ENCODE results near the gene EGR2. TPM values are rescaled to one million over a fixed set of nuclear protein-coding genes. Genes with fewer than 3 reads are reported as not detected.
A peak's percentile ranks its signal among the peaks of the same experiment; 100 is the strongest.

The EGR2 gene
- total and polyA plus RNA-seq, 2 donors (not counting 3 experiments of a cell fraction or from before 2014, with no cell fraction given): 0.46 to 0.47 TPM

DNA sequence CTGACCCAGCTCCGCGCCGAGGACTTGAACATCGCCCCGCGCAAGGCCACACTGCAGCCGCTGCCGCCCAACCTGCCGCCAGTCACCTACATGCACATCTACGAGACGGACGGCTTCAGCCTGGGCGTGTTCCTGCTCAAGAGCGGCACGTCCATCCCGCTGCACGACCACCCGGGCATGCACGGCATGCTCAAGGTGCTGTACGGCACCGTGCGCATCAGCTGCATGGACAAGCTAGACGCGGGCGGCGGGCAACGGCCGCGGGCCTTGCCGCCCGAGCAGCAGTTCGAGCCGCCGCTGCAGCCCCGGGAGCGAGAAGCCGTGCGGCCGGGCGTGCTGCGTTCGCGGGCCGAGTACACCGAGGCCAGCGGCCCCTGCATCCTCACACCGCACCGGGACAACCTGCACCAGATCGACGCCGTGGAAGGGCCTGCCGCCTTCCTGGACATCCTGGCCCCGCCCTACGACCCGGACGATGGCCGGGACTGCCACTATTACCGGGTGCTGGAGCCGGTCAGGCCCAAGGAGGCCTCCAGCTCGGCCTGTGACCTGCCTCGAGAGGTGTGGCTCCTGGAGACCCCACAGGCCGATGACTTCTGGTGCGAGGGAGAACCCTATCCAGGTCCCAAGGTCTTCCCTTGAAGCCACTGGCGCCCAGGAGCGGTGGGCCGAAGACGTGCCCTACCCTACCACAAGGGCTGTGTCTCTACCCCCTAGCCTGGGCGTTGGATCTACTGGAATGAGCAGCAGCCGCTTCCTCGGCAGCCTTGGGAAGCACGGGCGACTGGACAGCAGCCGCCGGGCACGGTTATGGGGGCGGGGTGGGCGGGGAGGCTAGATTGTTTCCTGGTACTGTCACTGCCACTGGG lies 10.7 kb downstream of the EGR2 start:
- FAIRE-seq (peak; percentile 24), DNase-seq (ENCODE audit: low read depth, low spot score) (peak; percentile 51)
- dilution Hi-C loops (cut with MboI; ENCODE audit: extremely low pct_ligation_motif_present, low sequenced_read_pairs) (no loop called here), intact Hi-C loops (cut with micrococcal nuclease) (no loop called here)
- no TSS peak for BruUV-seq (replicated peaks)
- Histone ChIP-seq H3K9me3 (replicated peaks; ENCODE audit: control insufficient read depth, insufficient read depth, low read length) (no peaks in the 10 kb centered on the region), H3K4me1 (ENCODE audit: control insufficient read depth, extremely low read depth, insufficient read depth, low read length) (peaks cover 18% of the 10 kb centered on the region), H2AFZ (ENCODE audit: low read depth, low read length) (no peak overlapping the region), H3K9me1 (replicated peaks; ENCODE audit: control insufficient read depth, extremely low read depth, insufficient read depth, low read length) (no peaks in the 10 kb centered on the region), H3K4me2 (ENCODE audit: insufficient read depth, low read length) (peak overlapping the region; percentile 54), H3K9ac (replicated peaks; ENCODE audit: extremely low read depth, insufficient read depth, low read length) (no peak overlapping the region), H3K27me3 (ENCODE audit: control insufficient read depth in 2 of 2, insufficient read depth in 2 of 2, low read length in 2 of 2) (peaks cover 4% of the 10 kb centered on the region in 2 experiments), H3K27ac (ENCODE audit: insufficient read depth, low read depth, low read length) (no peak overlapping the region), H3K4me3 (replicated peaks in 1 of 3; ENCODE audit: insufficient read depth in 1 of 3, low read depth in 1 of 3, low read length in 3 of 3) (peak overlapping the region; percentile 45 to 73 (median 70)), H3K79me2 (ENCODE audit: control insufficient read depth, insufficient read depth, low read length) (peaks cover 23% of the 10 kb centered on the region), H4K20me1 (replicated peaks; ENCODE audit: control insufficient read depth, extremely low read depth, insufficient read depth, low read length) (no peaks in the 10 kb centered on the region), H3K36me3 (ENCODE audit: control insufficient read depth in 2 of 2, extremely low read depth in 1 of 2, insufficient read depth in 2 of 2, low read length in 2 of 2) (no peaks in the 10 kb centered on the region)
- POLR2A ChIA-PET: no interaction called here
- TF ChIP-seq, protein P1, sequence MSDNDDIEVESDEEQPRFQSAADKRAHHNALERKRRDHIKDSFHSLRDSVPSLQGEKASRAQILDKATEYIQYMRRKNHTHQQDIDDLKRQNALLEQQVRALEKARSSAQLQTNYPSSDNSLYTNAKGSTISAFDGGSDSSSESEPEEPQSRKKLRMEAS (IDR thresholded peaks at IDR 0.05; ENCODE audit: insufficient read depth, insufficient read length): no peak
- TF ChIP-seq GATA2 (IDR thresholded peaks at IDR 0.05; ENCODE audit: insufficient read depth, insufficient read length, low read depth, low read length) (no peak), FOS (IDR thresholded peaks at IDR 0.05; ENCODE audit: borderline replicate concordance, insufficient read depth, low read length) (no peak), POLR2A (IDR thresholded peaks at IDR 0.05; ENCODE audit: low read depth, low read length) (no peak), JUN (IDR thresholded peaks at IDR 0.05; ENCODE audit: borderline replicate concordance, insufficient read depth, insufficient read length, low read depth) (no peak), EZH2 (IDR thresholded peaks at IDR 0.05; ENCODE audit: borderline replicate concordance, low read depth, low read length, severe bottlenecking) (no peak)
- TF ChIP-seq, protein P2, sequence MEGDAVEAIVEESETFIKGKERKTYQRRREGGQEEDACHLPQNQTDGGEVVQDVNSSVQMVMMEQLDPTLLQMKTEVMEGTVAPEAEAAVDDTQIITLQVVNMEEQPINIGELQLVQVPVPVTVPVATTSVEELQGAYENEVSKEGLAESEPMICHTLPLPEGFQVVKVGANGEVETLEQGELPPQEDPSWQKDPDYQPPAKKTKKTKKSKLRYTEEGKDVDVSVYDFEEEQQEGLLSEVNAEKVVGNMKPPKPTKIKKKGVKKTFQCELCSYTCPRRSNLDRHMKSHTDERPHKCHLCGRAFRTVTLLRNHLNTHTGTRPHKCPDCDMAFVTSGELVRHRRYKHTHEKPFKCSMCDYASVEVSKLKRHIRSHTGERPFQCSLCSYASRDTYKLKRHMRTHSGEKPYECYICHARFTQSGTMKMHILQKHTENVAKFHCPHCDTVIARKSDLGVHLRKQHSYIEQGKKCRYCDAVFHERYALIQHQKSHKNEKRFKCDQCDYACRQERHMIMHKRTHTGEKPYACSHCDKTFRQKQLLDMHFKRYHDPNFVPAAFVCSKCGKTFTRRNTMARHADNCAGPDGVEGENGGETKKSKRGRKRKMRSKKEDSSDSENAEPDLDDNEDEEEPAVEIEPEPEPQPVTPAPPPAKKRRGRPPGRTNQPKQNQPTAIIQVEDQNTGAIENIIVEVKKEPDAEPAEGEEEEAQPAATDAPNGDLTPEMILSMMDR (IDR thresholded peaks at IDR 0.05; ENCODE audit: extremely low read depth in 1 of 2, insufficient read depth in 1 of 2, low read depth in 1 of 2, low read length in 2 of 2): no peak
- CTCF ChIA-PET: interaction anchor here (1.0 to 4.5 kb wide), 7 partner anchors 11 to 278 kb away, joined by 3 to 36 read pairs (median 9); partner anchors contain the start of gene EGR2
